HG03045 (cell line): ENCODE measurements around the gene GOLGA2.

Experiments used
- ATAC-seq: cut with Tn5 transposase; IDR thresholded peaks from one replicate; pipeline ENCODE4 v1.9.1; 2021; ENCODE audit warnings: mild to moderate bottlenecking, moderate library complexity; ENCODE audit not compliant: unreplicated experiment

GOLGA2 gene

GRCh38 chr9:128215491-128216409 lies 60.1 kb downstream of the GOLGA2 start:
- no peak for ATAC-seq

- ATAC-seq: no peak
These were observed 61.0 kb downstream of the GOLGA2 start for GRCh38 chr9:128214571-128215490.

- ATAC-seq: no peak
These were observed 61.9 kb downstream of the GOLGA2 start for GRCh38 chr9:128213746-128214497.

DNA sequence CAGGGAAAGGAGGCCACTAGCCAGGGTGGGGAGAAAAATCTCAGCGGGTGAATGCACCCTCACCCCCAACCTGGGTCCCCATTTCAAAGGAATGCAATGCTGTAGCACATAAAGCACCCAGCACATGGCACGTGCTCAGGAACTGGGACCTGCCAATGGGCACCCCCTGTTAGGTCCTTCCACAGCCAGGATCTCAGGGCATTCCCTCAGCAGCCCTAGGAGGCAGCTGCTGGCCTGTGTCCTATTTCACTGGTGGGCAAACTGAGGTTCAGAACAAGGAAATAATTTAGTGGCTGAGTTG lies 63.9 kb downstream of the GOLGA2 start:
- no peak for ATAC-seq

- ATAC-seq: no peak
These were observed 64.4 kb downstream of the GOLGA2 start for GRCh38 chr9:128211186-128211980.

- no peak for ATAC-seq
These were observed 66.7 kb downstream of the GOLGA2 start for GRCh38 chr9:128208946-128209669.

DNA sequence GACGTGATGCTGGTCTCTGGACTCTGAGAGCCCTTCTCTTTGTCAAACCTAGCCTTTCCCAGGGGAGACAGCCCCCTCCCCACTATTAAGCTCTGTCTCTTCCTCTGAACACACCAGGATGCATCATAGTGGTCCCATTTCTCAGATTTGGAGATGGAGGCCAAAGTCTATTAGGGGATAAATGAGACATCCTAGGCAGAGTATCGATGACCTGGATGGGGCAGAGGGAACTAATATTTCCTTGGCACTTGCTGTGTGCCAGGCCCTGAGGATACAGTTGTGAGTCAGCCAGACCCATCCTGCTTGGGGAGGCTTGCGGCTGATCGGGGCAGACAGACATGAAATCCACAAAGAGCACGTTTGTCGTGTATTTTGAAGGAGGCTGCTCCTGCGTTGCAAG lies 67.4 kb downstream of the GOLGA2 start:
- ATAC-seq: no peak

- no peak for ATAC-seq
These were observed 68.6 kb downstream of the GOLGA2 start for GRCh38 chr9:128206916-128207910.

DNA sequence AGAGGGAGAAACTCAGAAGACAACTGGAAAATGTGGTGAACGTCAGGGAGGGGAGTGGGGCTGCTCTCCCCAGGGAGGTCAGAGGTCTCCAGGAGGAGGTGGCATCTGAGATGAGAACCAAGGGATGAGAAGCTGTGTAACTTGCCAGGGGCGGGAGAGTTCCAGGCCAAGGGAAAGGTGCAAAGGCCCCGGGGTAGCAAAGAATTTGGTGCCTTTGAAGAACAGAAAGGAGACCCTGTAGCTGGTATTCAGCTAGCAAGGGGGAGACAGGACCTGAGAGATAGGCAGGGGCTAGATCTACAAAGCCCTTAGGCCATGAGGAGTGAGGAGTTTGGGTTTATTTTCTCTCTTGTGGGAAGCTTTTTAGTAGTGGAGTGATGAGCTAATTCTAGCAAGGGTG lies 69.3 kb downstream of the GOLGA2 start:
- no peak for ATAC-seq
